HAP-1 (cell line): ENCODE measurements around the gene TBC1D16.

ENCODE experiments used
- DNase-seq, 2 experiments: peaks; one replicate each; pipeline ENCODE4 v3.0.0-alpha.2; 2016 to 2020; ENCODE audit warnings: low spot score in 2 of 2
- H3K27me3 ChIP-seq: fragments of 250-450 bp; sonication (Bioruptor Pico); 2 replicates; pipeline ENCODE4 v1.5.1; 2020; ENCODE audit warnings: low read depth, mild to moderate bottlenecking, moderate library complexity
- H3K36me3 ChIP-seq: fragments of 250-450 bp; sonication (Bioruptor Pico); replicated peaks from 2 replicates; pipeline ENCODE4 v1.5.1; 2020; ENCODE audit warnings: mild to moderate bottlenecking
- H3K4me1 ChIP-seq: fragments of 250-450 bp; sonication (Bioruptor Pico); 2 replicates; pipeline ENCODE4 v1.5.1; 2020; ENCODE audit warnings: mild to moderate bottlenecking
- H3K4me3 ChIP-seq: fragments of 250-450 bp; sonication (Bioruptor Pico); 2 replicates; pipeline ENCODE4 v1.5.1; 2020; ENCODE audit warnings: mild to moderate bottlenecking, moderate library complexity
- H3K9me3 ChIP-seq: fragments of 250-450 bp; sonication (Bioruptor Pico); 2 replicates; pipeline ENCODE4 v1.5.1; 2020; ENCODE audit warnings: mild to moderate bottlenecking, moderate library complexity
- in situ Hi-C: fragments of 300-500 bp; cut with MboI; formaldehyde crosslinking; loops from 3 replicates; pipeline ENCODE4 v1.14.3; 2020; ENCODE audit warnings: low sequenced_read_pairs, inconsistent platforms, mixed read lengths

TBC1D16 gene

GRCh38 chr17:79952265-79952877 lies 83.3 kb downstream of the TBC1D16 start:
- Histone ChIP-seq H3K4me1 (peaks cover 51% of the 10 kb centered on the region), H3K9me3 (no peaks in the 10 kb centered on the region), H3K4me3 (no peak overlapping the region), H3K36me3 (peaks cover 19% of the 10 kb centered on the region), H3K27me3 (no peaks in the 10 kb centered on the region)
- no peak for DNase-seq
- in situ Hi-C loops = no loop called here

GRCh38 chr17:79951361-79952264 lies 84.1 kb downstream of the TBC1D16 start:
- no peaks in the 10 kb centered on the region for H3K9me3 ChIP-seq
- in situ Hi-C loops = no loop called here
- peaks cover 27% of the 10 kb centered on the region for H3K36me3 ChIP-seq
- peaks cover 51% of the 10 kb centered on the region for H3K4me1 ChIP-seq
- H3K4me3 ChIP-seq = peak overlapping the region; percentile 28
- peak; percentile 57 to 77 for DNase-seq
- no peaks in the 10 kb centered on the region for H3K27me3 ChIP-seq

GRCh38 chr17:79950751-79951150 lies 84.9 kb downstream of the TBC1D16 start:
- in situ Hi-C loops = no loop called here
- Histone ChIP-seq H3K4me3 (peak overlapping the region; percentile 28), H3K27me3 (no peaks in the 10 kb centered on the region), H3K4me1 (peaks cover 51% of the 10 kb centered on the region), H3K36me3 (peaks cover 35% of the 10 kb centered on the region), H3K9me3 (no peaks in the 10 kb centered on the region)
- DNase-seq = peak; percentile 84 to 85

GRCh38 chr17:79950306-79950705 lies 85.4 kb downstream of the TBC1D16 start:
- H3K36me3 ChIP-seq = peaks cover 36% of the 10 kb centered on the region
- peak overlapping the region; percentile 28 for H3K4me3 ChIP-seq
- in situ Hi-C loops = no loop called here
- H3K9me3 ChIP-seq = no peaks in the 10 kb centered on the region
- H3K4me1 ChIP-seq = peaks cover 51% of the 10 kb centered on the region
- H3K27me3 ChIP-seq = no peaks in the 10 kb centered on the region
- no peak for DNase-seq

- peak overlapping the region; percentile 28 for H3K4me3 ChIP-seq
- no peaks in the 10 kb centered on the region for H3K9me3 ChIP-seq
- in situ Hi-C loops = no loop called here
- peaks cover 40% of the 10 kb centered on the region for H3K36me3 ChIP-seq
- no peaks in the 10 kb centered on the region for H3K27me3 ChIP-seq
- peak; percentile 89 to 91 for DNase-seq
- peaks cover 51% of the 10 kb centered on the region for H3K4me1 ChIP-seq
Observed at GRCh38 chr17:79949656-79950209, 85.9 kb downstream of the TBC1D16 start.

GRCh38 chr17:79948945-79949655 lies 86.6 kb downstream of the TBC1D16 start:
- peak overlapping the region; percentile 28 for H3K4me3 ChIP-seq

GRCh38 chr17:79948406-79948944 lies 87.2 kb downstream of the TBC1D16 start:
- Histone ChIP-seq H3K4me1 (peaks cover 51% of the 10 kb centered on the region), H3K36me3 (peaks cover 50% of the 10 kb centered on the region), H3K9me3 (no peaks in the 10 kb centered on the region), H3K27me3 (no peaks in the 10 kb centered on the region), H3K4me3 (no peak overlapping the region; the same call in 1 of the 2 replicates)
- in situ Hi-C loops = no loop called here
- peak in 1 of 2 experiments; percentile 5 for DNase-seq

More at GRCh38 chr17:79948945-79949655, 86.6 kb downstream of the TBC1D16 start:
- H3K36me3 ChIP-seq = peaks cover 46% of the 10 kb centered on the region
- in situ Hi-C loops = no loop called here
- H3K4me1 ChIP-seq = peaks cover 51% of the 10 kb centered on the region
- no peaks in the 10 kb centered on the region for H3K27me3 ChIP-seq
- no peaks in the 10 kb centered on the region for H3K9me3 ChIP-seq
- DNase-seq = peak; percentile 26 to 43

- Histone ChIP-seq H3K4me3 (no peak overlapping the region), H3K27me3 (no peaks in the 10 kb centered on the region), H3K36me3 (peaks cover 52% of the 10 kb centered on the region), H3K9me3 (no peaks in the 10 kb centered on the region), H3K4me1 (peaks cover 42% of the 10 kb centered on the region)
- in situ Hi-C loops = no loop called here
- DNase-seq = peak in 1 of 2 experiments; percentile 8
Observed at GRCh38 chr17:79947351-79948031, 88.2 kb downstream of the TBC1D16 start.

- Histone ChIP-seq H3K36me3 (peaks cover 55% of the 10 kb centered on the region), H3K27me3 (no peaks in the 10 kb centered on the region), H3K4me1 (peaks cover 33% of the 10 kb centered on the region), H3K4me3 (no peak overlapping the region), H3K9me3 (no peaks in the 10 kb centered on the region)
- in situ Hi-C loops = no loop called here
- peak in 1 of 2 experiments; percentile 6 for DNase-seq
Observed at GRCh38 chr17:79946352-79947231, 89.1 kb downstream of the TBC1D16 start.

GRCh38 chr17:79945591-79946255 lies 89.9 kb downstream of the TBC1D16 start:
- peak in 1 of 2 experiments; percentile 7 for DNase-seq
- Histone ChIP-seq H3K4me1 (peaks cover 25% of the 10 kb centered on the region), H3K27me3 (no peaks in the 10 kb centered on the region), H3K36me3 (peaks cover 55% of the 10 kb centered on the region), H3K9me3 (no peaks in the 10 kb centered on the region), H3K4me3 (no peak overlapping the region)
- in situ Hi-C loops = no loop called here

GRCh38 chr17:79944821-79945391 lies 90.8 kb downstream of the TBC1D16 start:
- H3K27me3 ChIP-seq = no peaks in the 10 kb centered on the region
- H3K4me3 ChIP-seq = no peak overlapping the region
- DNase-seq = peak in 1 of 2 experiments; percentile 8
- peaks cover 58% of the 10 kb centered on the region for H3K36me3 ChIP-seq
- H3K4me1 ChIP-seq = peaks cover 16% of the 10 kb centered on the region
- H3K9me3 ChIP-seq = no peaks in the 10 kb centered on the region
- in situ Hi-C loops = no loop called here
